Measurements from ENCODE around the gene C14orf132.
"Not testable (repeated sequence)": the region's sequence is repeated elsewhere in the genome, so short reads cannot be mapped to it uniquely, and the experiment has no call there.

C14orf132 gene

GRCh38 chr14:96064866-96065265, 25.7 kb downstream of the C14orf132 start:
- ATAC-seq, result no peak
- Mint-ChIP-seq H3K27me3 (peaks cover 2% of the 10 kb centered on the region), H3K27ac (no peak overlapping the region), H3K9me3 (no peaks in the 10 kb centered on the region), H3K4me1 (no peaks in the 10 kb centered on the region), H3K4me3 (no peak overlapping the region), H3K36me3 (no peaks in the 10 kb centered on the region)

DNA sequence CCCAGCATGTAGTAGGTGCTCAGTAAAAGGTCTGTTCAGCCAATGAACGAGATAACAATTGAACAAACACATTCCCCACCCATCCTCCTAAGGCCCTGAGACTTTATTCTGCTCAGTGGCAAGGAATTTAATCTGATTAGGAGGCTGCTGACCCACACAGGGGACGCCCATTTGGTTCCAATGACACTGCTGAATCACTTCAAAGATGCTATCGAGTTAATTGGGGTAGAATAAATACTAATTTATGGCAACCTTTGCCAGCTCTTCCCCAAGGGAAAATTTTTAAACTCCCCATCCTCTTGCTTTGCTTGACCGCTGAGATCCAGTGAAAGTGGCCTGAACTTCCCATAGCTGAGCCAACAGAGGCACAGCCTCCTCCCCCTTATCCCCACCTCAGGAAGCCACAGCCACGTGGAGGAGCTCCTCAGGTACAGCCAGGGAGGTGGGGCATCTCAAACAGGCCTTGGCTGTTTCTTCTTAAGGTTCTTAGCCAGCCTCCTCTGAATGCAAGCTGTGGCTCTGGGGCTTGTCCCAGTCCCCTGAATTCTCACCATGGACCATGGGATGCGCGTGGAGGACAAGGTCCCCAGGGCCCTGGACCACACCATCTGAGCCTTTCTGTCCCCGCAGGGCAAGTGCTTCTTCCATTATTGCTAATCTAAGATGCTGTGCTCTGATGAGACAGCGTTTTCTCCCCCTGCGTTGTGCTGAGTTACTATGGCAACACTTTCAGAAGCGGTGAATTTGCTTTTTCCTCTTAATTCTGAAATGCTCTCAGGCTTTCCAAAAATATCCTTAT, 26.7 kb downstream of the C14orf132 start:
- no peaks in the 10 kb centered on the region for H3K9me3 Mint-ChIP-seq
- no peak for ATAC-seq
- H3K36me3 Mint-ChIP-seq, result no peaks in the 10 kb centered on the region
- H3K27ac Mint-ChIP-seq, result no peak overlapping the region
- no peaks in the 10 kb centered on the region for H3K27me3 Mint-ChIP-seq
- H3K4me3 Mint-ChIP-seq, result no peak overlapping the region
- no peaks in the 10 kb centered on the region for H3K4me1 Mint-ChIP-seq

DNA sequence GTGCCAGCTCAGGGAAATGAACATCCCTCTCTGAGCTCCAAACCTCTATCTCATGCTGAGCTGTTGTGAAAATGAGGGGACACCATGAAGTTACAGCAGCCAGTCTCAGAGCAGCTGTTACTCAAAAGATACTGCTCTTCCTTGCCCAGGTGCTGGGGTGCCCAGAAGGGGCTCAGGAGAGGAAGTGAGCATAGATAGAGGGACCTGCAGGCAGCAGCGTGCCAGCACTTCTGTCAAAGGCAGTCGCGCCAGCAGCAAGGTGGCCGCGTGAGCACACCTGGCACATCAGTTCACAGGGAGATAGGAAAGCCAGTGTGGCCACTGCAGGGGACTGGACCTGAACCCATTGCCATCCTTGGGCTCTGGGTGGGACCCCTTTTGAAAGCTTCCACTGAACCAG, 27.8 kb downstream of the C14orf132 start:
- H3K27me3 Mint-ChIP-seq, result no peaks in the 10 kb centered on the region
- no peaks in the 10 kb centered on the region for H3K4me1 Mint-ChIP-seq
- no peak overlapping the region for H3K4me3 Mint-ChIP-seq
- no peak for ATAC-seq
- H3K27ac Mint-ChIP-seq, result no peak overlapping the region
- no peaks in the 10 kb centered on the region for H3K9me3 Mint-ChIP-seq
- H3K36me3 Mint-ChIP-seq, result no peaks in the 10 kb centered on the region

DNA sequence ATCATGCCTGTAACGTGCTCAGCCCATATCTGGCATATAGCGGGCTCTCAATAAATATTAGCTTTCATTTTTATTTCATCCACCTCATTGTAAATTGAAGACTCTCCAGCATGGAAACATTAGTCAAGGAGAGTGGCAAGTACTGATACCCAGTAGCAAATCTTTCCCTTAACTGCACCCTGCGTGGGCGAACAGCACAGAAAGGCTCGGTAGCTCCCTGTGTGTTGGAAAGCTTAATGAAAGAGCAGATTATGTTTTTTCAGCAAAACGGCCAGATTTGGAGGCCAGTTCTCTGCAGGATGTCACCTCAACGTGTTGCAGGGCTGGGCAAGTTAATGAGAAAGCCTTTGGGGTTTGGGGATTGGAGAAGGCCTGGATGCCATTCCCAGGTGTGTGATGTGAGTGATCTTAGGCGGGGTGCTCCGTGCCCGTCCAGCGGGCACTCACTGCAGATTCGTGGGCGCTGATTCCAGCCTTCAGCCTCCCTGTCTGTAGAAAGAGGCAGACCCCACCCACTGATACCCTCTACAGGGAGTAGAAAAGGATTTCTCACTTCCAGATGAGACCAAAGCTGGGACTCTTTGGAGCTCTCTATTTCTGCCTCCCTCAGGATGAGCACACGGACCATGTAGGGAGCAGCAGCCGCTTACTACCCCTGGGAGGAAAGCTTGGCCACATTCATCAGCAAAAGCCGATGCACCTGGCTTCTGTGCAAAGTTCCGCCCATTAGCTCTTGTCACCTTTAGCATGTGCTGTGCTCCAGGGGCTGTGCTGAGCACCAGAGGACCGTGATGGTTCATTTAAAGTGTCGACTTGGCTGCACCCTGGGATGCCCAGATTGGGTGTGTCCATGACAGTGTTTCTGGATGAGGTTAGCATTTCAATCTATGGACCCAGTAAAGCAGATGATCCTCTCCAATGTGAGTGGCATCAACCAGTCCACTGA, 29.1 kb downstream of the C14orf132 start:
- no peak for ATAC-seq
- Mint-ChIP-seq H3K4me1 (no peaks in the 10 kb centered on the region), H3K27ac (no peak overlapping the region), H3K9me3 (peaks cover 3% of the 10 kb centered on the region), H3K27me3 (no peaks in the 10 kb centered on the region), H3K36me3 (no peaks in the 10 kb centered on the region), H3K4me3 (no peak overlapping the region)

GRCh38 chr14:96069421-96069820, 30.3 kb downstream of the C14orf132 start:
- Mint-ChIP-seq H3K9me3 (peaks cover 7% of the 10 kb centered on the region), H3K27ac (no peak overlapping the region), H3K4me3 (no peak overlapping the region), H3K4me1 (no peaks in the 10 kb centered on the region), H3K27me3 (no peaks in the 10 kb centered on the region), H3K36me3 (no peaks in the 10 kb centered on the region)
- ATAC-seq, result no peak

- no peak for ATAC-seq
- no peaks in the 10 kb centered on the region for H3K36me3 Mint-ChIP-seq
- no peak overlapping the region for H3K27ac Mint-ChIP-seq
- H3K9me3 Mint-ChIP-seq, result peaks cover 7% of the 10 kb centered on the region
- no peak overlapping the region for H3K4me3 Mint-ChIP-seq
- no peaks in the 10 kb centered on the region for H3K4me1 Mint-ChIP-seq
- H3K27me3 Mint-ChIP-seq, result no peaks in the 10 kb centered on the region
These were observed 32.4 kb downstream of the C14orf132 start for GRCh38 chr14:96071561-96071960.

GRCh38 chr14:96072076-96072475, 32.9 kb downstream of the C14orf132 start:
- H3K27me3 Mint-ChIP-seq, result no peaks in the 10 kb centered on the region
- no peaks in the 10 kb centered on the region for H3K36me3 Mint-ChIP-seq
- H3K4me3 Mint-ChIP-seq, result no peak overlapping the region
- peaks cover 7% of the 10 kb centered on the region for H3K9me3 Mint-ChIP-seq
- ATAC-seq, result no peak
- no peaks in the 10 kb centered on the region for H3K4me1 Mint-ChIP-seq
- H3K27ac Mint-ChIP-seq, result no peak overlapping the region

GRCh38 chr14:96072746-96073145, 33.6 kb downstream of the C14orf132 start:
- H3K4me1 Mint-ChIP-seq, result no peaks in the 10 kb centered on the region
- no peak for ATAC-seq
- H3K4me3 Mint-ChIP-seq, result no peak overlapping the region
- H3K36me3 Mint-ChIP-seq, result no peaks in the 10 kb centered on the region
- no peak overlapping the region for H3K27ac Mint-ChIP-seq
- H3K27me3 Mint-ChIP-seq, result no peaks in the 10 kb centered on the region
- peaks cover 7% of the 10 kb centered on the region for H3K9me3 Mint-ChIP-seq

GRCh38 chr14:96073260-96074039, 34.3 kb downstream of the C14orf132 start:
- ATAC-seq, H3K9me3 Mint-ChIP-seq, H3K27ac Mint-ChIP-seq, H3K36me3 Mint-ChIP-seq, H3K27me3 Mint-ChIP-seq, H3K4me3 Mint-ChIP-seq, H3K4me1 Mint-ChIP-seq: not testable (repeated sequence)

GRCh38 chr14:96077983-96078624, 38.9 kb downstream of the C14orf132 start:
- Mint-ChIP-seq H3K27me3 (peaks cover 16% of the 10 kb centered on the region), H3K4me3 (no peak overlapping the region), H3K4me1 (no peaks in the 10 kb centered on the region), H3K27ac (no peak overlapping the region), H3K9me3 (peaks cover 8% of the 10 kb centered on the region), H3K36me3 (no peaks in the 10 kb centered on the region)
- no peak for ATAC-seq

DNA sequence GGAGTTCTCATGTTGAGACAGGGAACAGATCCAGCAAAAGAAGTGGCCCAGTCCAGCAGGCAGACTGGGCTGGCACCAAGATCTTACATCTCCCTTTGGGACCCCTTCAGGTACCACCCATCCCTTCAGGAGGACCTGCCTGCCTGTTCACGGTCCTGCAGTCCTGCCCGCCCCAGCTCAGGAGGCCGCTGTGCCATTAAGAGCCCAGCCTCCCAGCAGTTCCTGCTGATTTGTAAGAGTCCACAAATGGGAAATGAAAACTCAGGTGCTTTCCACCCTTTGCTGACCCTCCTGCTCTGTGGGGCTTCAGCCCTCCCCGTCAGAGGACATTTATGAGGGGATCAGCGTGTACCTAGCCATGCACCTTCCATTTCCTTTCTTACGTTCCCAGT, 39.5 kb downstream of the C14orf132 start:
- H3K4me1 Mint-ChIP-seq, result no peaks in the 10 kb centered on the region
- H3K36me3 Mint-ChIP-seq, result no peaks in the 10 kb centered on the region
- H3K27ac Mint-ChIP-seq, result no peak overlapping the region
- H3K4me3 Mint-ChIP-seq, result no peak overlapping the region
- H3K9me3 Mint-ChIP-seq, result peaks cover 7% of the 10 kb centered on the region
- peaks cover 21% of the 10 kb centered on the region for H3K27me3 Mint-ChIP-seq
- no peak for ATAC-seq

DNA sequence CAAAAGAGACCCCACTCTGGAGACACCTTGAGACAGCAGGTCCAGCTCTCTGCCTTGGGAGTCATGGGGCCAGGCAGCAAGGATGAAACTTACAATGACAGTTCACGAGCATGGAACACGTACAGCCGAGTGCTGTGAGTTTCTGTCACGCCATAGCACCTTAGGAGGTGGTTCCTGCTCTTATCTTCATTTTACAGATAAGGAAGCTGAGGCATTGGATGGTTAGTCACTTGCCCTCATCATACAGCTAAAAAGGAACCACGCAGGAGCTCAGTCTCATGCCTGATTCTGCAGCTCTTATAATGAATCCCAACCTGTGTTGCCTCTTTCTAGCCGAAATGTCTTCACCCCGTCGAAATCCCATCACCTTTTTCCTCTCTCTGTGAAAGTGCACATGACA, 39.9 kb downstream of the C14orf132 start:
- Mint-ChIP-seq H3K9me3 (peaks cover 4% of the 10 kb centered on the region), H3K4me1 (no peaks in the 10 kb centered on the region), H3K36me3 (no peaks in the 10 kb centered on the region), H3K27me3 (peaks cover 25% of the 10 kb centered on the region), H3K27ac (no peak overlapping the region), H3K4me3 (no peak overlapping the region)
- ATAC-seq, result no peak

DNA sequence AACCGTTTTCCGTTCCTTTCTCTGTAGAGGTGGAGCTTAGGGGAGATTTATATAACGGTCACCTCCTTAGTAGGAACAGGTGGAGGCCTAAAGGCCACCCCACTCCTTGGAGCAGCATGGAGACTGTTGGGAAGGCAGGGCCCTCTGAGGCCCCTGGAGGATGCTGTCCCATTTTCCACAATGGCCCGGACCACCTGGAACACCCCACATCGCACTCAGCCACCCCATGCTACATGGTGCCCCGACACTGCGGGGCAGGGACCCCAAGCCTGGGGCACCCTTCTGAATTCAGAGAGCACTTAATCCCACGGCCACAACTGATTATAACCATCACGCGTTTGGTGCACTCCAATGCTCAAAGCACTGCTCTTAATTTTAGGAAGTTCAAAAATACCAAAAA, 41.4 kb downstream of the C14orf132 start:
- H3K9me3 Mint-ChIP-seq, result peaks cover 4% of the 10 kb centered on the region
- H3K36me3 Mint-ChIP-seq, result no peaks in the 10 kb centered on the region
- H3K4me1 Mint-ChIP-seq, result no peaks in the 10 kb centered on the region
- ATAC-seq, result no peak
- H3K27me3 Mint-ChIP-seq, result peaks cover 28% of the 10 kb centered on the region
- H3K27ac Mint-ChIP-seq, result no peak overlapping the region
- no peak overlapping the region for H3K4me3 Mint-ChIP-seq

- H3K4me3 Mint-ChIP-seq, result no peak overlapping the region
- no peak for ATAC-seq
- no peak overlapping the region for H3K27ac Mint-ChIP-seq
- peaks cover 28% of the 10 kb centered on the region for H3K27me3 Mint-ChIP-seq
- peaks cover 4% of the 10 kb centered on the region for H3K9me3 Mint-ChIP-seq
- H3K4me1 Mint-ChIP-seq, result no peaks in the 10 kb centered on the region
- H3K36me3 Mint-ChIP-seq, result no peaks in the 10 kb centered on the region
These were observed 42.1 kb downstream of the C14orf132 start for GRCh38 chr14:96081224-96081623.
